ENCODE results near the gene MGMT. TPM values are rescaled to one million over a fixed set of nuclear protein-coding genes. Genes with fewer than 3 reads are reported as not detected.

Gene MGMT
- polyA plus RNA-seq, 3 donors, result 9.5 to 23.5 (median 17.5) TPM

DNA sequence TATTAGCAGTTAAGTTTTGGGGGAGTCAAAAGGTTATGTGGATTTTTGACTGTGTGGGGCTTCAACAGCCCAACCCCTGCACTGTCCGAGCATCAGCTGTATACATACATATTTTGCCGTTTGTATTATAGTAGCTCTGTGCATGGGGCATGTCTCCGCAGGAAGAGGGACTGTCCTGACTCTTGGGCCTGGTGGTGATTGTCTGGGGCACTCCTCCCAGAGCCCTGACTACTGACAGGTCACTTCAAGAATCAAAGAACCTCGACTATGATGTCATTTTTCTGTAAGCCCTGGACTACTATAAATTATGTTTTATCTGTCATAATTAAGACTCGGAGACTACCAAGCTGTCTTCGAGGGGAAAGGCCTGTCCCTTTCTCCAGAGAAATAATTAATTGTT lies 51.8 kb downstream of the MGMT start:
- no peak for DNase-seq
- H3K36me3 Mint-ChIP-seq, result peaks cover 0 to 5% of the 10 kb centered on the region in 2 donors
- Histone ChIP-seq H2AFZ (ENCODE audit: insufficient read depth, low read depth, low read length, poor library complexity, severe bottlenecking) (no peak overlapping the region), H3K27me3 (ENCODE audit: control insufficient read depth in 2 of 2, insufficient read depth in 2 of 2, low read length in 2 of 2) (no peaks in the 10 kb centered on the region), H3K9me3 (replicated peaks in 1 of 2; ENCODE audit: control insufficient read depth in 1 of 2, insufficient read depth in 1 of 2, low read length in 2 of 2) (peaks cover 7 to 49% of the 10 kb centered on the region in 2 donors), H3K79me2 (ENCODE audit: insufficient read depth, low read length) (no peaks in the 10 kb centered on the region), H4K20me1 (ENCODE audit: insufficient read depth, low read length) (no peaks in the 10 kb centered on the region), H3K4me3 (replicated peaks in 1 of 3; ENCODE audit: low read depth in 2 of 3, low read length in 3 of 3) (no peak overlapping the region), H3K27ac (ENCODE audit: low read depth in 1 of 2, low read length in 2 of 2) (no peak overlapping the region), H3K4me2 (replicated peaks; ENCODE audit: extremely low read depth, low read length, poor library complexity, severe bottlenecking) (no peak overlapping the region), H3K4me1 (ENCODE audit: control insufficient read depth in 1 of 2, insufficient read depth in 2 of 2, low read length in 2 of 2) (no peaks in the 10 kb centered on the region), H3K36me3 (replicated peaks in 1 of 2; ENCODE audit: control insufficient read depth in 1 of 2, insufficient read depth in 2 of 2, low read length in 2 of 2) (no peaks in the 10 kb centered on the region), H3K9ac (ENCODE audit: insufficient read depth, low read length, poor library complexity, severe bottlenecking) (no peak overlapping the region)
- H3K9me3 Mint-ChIP-seq, result peaks cover 0 to 41% (median 10%) of the 10 kb centered on the region in 7 donors
- TF ChIP-seq, protein P1, sequence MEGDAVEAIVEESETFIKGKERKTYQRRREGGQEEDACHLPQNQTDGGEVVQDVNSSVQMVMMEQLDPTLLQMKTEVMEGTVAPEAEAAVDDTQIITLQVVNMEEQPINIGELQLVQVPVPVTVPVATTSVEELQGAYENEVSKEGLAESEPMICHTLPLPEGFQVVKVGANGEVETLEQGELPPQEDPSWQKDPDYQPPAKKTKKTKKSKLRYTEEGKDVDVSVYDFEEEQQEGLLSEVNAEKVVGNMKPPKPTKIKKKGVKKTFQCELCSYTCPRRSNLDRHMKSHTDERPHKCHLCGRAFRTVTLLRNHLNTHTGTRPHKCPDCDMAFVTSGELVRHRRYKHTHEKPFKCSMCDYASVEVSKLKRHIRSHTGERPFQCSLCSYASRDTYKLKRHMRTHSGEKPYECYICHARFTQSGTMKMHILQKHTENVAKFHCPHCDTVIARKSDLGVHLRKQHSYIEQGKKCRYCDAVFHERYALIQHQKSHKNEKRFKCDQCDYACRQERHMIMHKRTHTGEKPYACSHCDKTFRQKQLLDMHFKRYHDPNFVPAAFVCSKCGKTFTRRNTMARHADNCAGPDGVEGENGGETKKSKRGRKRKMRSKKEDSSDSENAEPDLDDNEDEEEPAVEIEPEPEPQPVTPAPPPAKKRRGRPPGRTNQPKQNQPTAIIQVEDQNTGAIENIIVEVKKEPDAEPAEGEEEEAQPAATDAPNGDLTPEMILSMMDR (IDR thresholded peaks at IDR 0.05), result no peak
- WGBS (ENCODE audit: insufficient coverage), result 80% methylated on average over 1 of the region's 6 CpGs
- no peaks in the 10 kb centered on the region for H3K4me1 Mint-ChIP-seq
- no peaks in the 10 kb centered on the region for H3K27me3 Mint-ChIP-seq (ENCODE audit: low read depth in 3 of 3)
- intact Hi-C loops (cut with micrococcal nuclease), result no loop called here
- H3K27ac Mint-ChIP-seq, result no peak overlapping the region
- H3K4me3 Mint-ChIP-seq, result no peak overlapping the region

DNA sequence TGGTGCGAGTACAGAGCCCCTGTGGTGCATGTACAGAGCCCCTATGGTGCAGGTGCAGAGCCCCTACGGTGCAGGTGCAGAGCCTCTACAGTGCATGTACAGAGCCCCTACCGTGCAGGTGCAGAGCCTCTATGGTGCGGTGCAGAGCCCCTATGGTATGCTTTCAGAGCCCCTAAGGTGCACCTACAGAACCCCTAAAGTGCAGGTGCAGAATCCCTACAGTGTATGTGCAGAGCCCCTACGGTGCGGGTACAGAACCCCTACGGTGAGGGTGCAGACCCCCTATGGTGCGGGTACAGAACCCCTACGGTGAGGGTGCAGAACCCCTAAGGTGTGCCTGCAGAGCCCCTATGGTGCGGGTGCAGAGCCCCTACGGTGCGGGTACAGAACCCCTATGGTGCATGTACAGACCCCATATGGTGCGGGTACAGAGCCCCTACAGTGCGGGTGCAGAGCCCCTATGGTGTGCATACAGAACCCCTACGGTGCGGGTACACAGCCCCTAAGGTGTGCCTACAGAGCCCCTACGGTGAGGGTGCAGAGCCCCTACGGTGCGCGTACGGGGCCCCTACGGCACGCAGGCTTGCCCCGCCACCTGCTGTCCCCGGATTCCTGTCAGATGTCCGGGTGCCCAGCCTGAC lies 53.5 kb downstream of the MGMT start:
- H3K27ac ChIP-seq (ENCODE audit: low read depth in 1 of 2, low read length in 2 of 2), result no peak overlapping the region
- Mint-ChIP-seq H3K4me1 (no peaks in the 10 kb centered on the region), H3K36me3 (peaks cover 0 to 5% of the 10 kb centered on the region in 2 donors), H3K9me3 (peaks cover 0 to 30% (median 8%) of the 10 kb centered on the region in 7 donors), H3K4me3 (no peak overlapping the region), H3K27me3 (ENCODE audit: low read depth in 3 of 3) (no peaks in the 10 kb centered on the region), H3K27ac (no peak overlapping the region)
- H2AFZ ChIP-seq (ENCODE audit: insufficient read depth, low read depth, low read length, poor library complexity, severe bottlenecking), result no peak overlapping the region
- H3K9ac ChIP-seq (ENCODE audit: insufficient read depth, low read length, poor library complexity, severe bottlenecking), result no peak overlapping the region
- H3K79me2 ChIP-seq (ENCODE audit: insufficient read depth, low read length), result no peaks in the 10 kb centered on the region
- 96% methylated on average over 26 of the region's 26 CpGs for WGBS (ENCODE audit: insufficient coverage)
- H3K4me1 ChIP-seq (ENCODE audit: control insufficient read depth in 1 of 2, insufficient read depth in 2 of 2, low read length in 2 of 2), result no peaks in the 10 kb centered on the region
- no peaks in the 10 kb centered on the region for H3K36me3 ChIP-seq (replicated peaks in 1 of 2; ENCODE audit: control insufficient read depth in 1 of 2, insufficient read depth in 2 of 2, low read length in 2 of 2)
- TF ChIP-seq, protein P1 (IDR thresholded peaks at IDR 0.05), result no peak
- intact Hi-C loops (cut with micrococcal nuclease), result no loop called here
- H3K4me2 ChIP-seq (replicated peaks; ENCODE audit: extremely low read depth, low read length, poor library complexity, severe bottlenecking), result no peak overlapping the region
- DNase-seq, result no peak
- no peak overlapping the region for H3K4me3 ChIP-seq (replicated peaks in 1 of 3; ENCODE audit: low read depth in 2 of 3, low read length in 3 of 3)
- peaks cover 7 to 37% of the 10 kb centered on the region in 2 donors for H3K9me3 ChIP-seq (replicated peaks in 1 of 2; ENCODE audit: control insufficient read depth in 1 of 2, insufficient read depth in 1 of 2, low read length in 2 of 2)
- H3K27me3 ChIP-seq (ENCODE audit: control insufficient read depth in 2 of 2, insufficient read depth in 2 of 2, low read length in 2 of 2), result no peaks in the 10 kb centered on the region
- no peaks in the 10 kb centered on the region for H4K20me1 ChIP-seq (ENCODE audit: insufficient read depth, low read length)

Measured in CD14-positive monocyte (primary cell).